Measurements from ENCODE around the gene PLCL1. TPM values are rescaled to one million over a fixed set of nuclear protein-coding genes. Genes with fewer than 3 reads are reported as not detected.

PLCL1 gene
- total and polyA plus RNA-seq, 5 donors = 19.5 to 70.1 (median 45.0) TPM

GRCh38 chr2:197888321-197888720, 83.9 kb downstream of the PLCL1 start:
- peaks cover 6% of the 10 kb centered on the region for H3K4me1 ChIP-seq (ENCODE audit: control insufficient read depth, insufficient read depth, low read length)
- WGBS = 91% methylated on average over 1 of the region's 1 CpG
- H3K27ac ChIP-seq (ENCODE audit: low read length) = no peak overlapping the region
- H3K27me3 ChIP-seq (ENCODE audit: control insufficient read depth, insufficient read depth) = no peaks in the 10 kb centered on the region
- H3K9me3 ChIP-seq (ENCODE audit: control insufficient read depth, low read length) = no peaks in the 10 kb centered on the region
- intact Hi-C loops (cut with DNase I) = no loop called here
- ATAC-seq (no peak), DNase-seq (no peak)
- H3K4me3 ChIP-seq (ENCODE audit: low read length) = no peak overlapping the region

- Histone ChIP-seq H3K27ac (ENCODE audit: low read length) (no peak overlapping the region), H3K27me3 (ENCODE audit: control insufficient read depth, insufficient read depth) (no peaks in the 10 kb centered on the region), H3K4me1 (ENCODE audit: control insufficient read depth, insufficient read depth, low read length) (peaks cover 9% of the 10 kb centered on the region), H3K9me3 (ENCODE audit: control insufficient read depth, low read length) (no peaks in the 10 kb centered on the region), H3K4me3 (ENCODE audit: low read length) (no peak overlapping the region)
- intact Hi-C loops (cut with DNase I) = no loop called here
- ATAC-seq (peak in 1 of 2 donors; percentile 42), DNase-seq (no peak)
- 40% methylated on average over 2 of the region's 2 CpGs for WGBS
Measured at GRCh38 chr2:197889041-197889440, 84.6 kb downstream of the PLCL1 start.

DNA sequence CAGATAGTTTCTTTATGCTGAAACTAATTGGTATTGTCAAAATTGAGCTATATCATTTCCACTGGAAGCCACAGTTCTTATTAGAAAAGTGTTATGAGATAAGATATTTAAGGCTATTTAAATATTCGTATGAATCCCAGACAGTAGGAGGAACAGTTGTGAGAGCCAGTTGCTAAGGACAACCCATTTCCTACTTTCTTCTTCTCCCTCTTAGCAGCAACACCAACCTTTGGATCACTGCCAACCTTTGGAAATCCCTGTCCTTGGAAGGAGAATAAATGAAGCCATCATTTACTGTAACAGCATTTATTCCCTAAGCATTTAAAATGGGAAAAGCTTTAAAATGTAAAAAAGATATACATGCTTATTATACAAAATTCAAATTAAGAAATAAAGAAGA, 85.8 kb downstream of the PLCL1 start:
- Histone ChIP-seq H3K27ac (ENCODE audit: low read length) (no peak overlapping the region), H3K4me1 (ENCODE audit: control insufficient read depth, insufficient read depth, low read length) (peaks cover 9% of the 10 kb centered on the region), H3K4me3 (ENCODE audit: low read length) (no peak overlapping the region), H3K9me3 (ENCODE audit: control insufficient read depth, low read length) (no peaks in the 10 kb centered on the region), H3K27me3 (ENCODE audit: control insufficient read depth, insufficient read depth) (no peaks in the 10 kb centered on the region)
- intact Hi-C loops (cut with DNase I) = loop anchor here in 2 of 4 donors (10.0 kb wide), 2 partner anchors 55 to 85 kb away; partner anchors contain the start of gene PLCL1 (in 1 of the 2)
- DNase-seq = no peak
- WGBS = 6% methylated on average over 1 of the region's 1 CpG
- ATAC-seq = no peak

DNA sequence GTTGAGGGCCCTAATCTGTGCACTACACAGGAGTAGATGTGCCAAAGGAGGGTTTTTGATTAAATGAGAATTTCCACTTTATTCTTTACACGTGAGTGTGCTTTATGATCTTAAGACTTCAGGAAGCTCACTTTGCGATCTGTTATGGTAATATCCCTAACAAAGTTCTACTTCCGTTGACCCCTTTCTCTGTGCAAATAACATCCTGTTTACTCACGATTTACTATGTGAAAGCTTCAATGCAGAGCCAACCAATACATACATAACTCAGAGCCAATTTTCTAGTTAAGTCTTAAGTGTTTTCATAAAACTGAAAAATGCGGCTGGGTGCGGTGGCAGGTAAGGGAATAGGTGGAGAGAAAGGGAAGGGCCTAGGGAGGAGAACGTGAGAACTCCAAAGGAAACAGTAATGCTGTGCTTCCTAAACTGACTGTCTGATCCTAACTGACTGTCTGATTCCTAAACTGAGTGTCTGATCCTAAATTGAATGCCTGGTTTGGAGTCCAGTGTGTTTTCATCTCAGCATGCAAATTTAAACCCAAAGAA, 87.6 kb downstream of the PLCL1 start:
- H3K4me1 ChIP-seq (ENCODE audit: control insufficient read depth, insufficient read depth, low read length) = peaks cover 9% of the 10 kb centered on the region
- intact Hi-C loops (cut with DNase I) = loop anchor here in 2 of 4 donors (10.0 kb wide), 2 partner anchors 53 to 87 kb away; partner anchors contain the start of gene PLCL1 (in 1 of the 2)
- no peak overlapping the region for H3K27ac ChIP-seq (ENCODE audit: low read length)

DNA sequence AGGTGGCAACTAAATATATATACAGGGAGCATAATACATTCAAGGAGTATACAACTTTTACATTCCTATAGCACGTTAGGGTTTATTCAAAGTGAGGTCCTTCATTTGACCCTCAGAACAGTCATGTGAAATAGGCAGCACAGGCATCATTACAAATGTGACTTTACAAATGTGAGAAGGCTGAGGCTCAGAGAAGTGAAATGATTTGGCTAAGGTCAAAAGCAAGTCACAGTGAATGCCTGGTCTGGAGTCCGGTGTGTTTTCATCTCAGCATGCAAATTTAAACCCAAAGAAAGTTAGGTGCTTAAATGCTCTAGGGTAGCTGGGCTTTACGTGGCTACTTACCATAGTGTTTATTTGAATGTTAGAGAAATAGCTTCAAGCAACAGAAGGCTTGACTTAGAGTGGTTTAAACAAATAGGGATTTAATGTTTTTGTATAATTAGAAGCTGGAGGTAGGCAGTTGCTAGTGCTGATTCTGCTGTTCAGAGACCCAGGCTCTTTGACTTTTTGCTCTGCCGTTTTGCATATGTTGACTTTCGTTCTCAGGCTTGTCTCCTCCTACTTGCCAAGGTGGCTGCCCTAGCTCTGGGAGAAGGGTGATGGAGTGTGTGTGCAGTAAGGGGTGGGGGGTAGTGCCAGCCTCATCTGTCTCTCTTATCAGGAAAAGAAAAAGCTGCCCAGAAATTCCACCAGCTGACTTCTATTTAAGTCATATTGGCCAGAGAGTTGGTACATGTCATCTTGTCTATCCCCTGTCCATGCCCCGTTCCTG, 89.2 kb downstream of the PLCL1 start:
- 45% methylated on average over 6 of the region's 6 CpGs for WGBS
- H3K4me1 ChIP-seq (ENCODE audit: control insufficient read depth, insufficient read depth, low read length) = peaks cover 9% of the 10 kb centered on the region

More for the DNA sequence above, 87.6 kb downstream of the PLCL1 start:
- no peak for ATAC-seq
- Histone ChIP-seq H3K27me3 (ENCODE audit: control insufficient read depth, insufficient read depth) (no peaks in the 10 kb centered on the region), H3K4me3 (ENCODE audit: low read length) (no peak overlapping the region), H3K9me3 (ENCODE audit: control insufficient read depth, low read length) (no peaks in the 10 kb centered on the region)
- 63% methylated on average over 7 of the region's 7 CpGs for WGBS
- DNase-seq = no peak

GRCh38 chr2:197894751-197895274, 90.4 kb downstream of the PLCL1 start:
- H3K4me3 ChIP-seq (ENCODE audit: low read length) = no peak overlapping the region
- no peak for DNase-seq
- H3K27ac ChIP-seq (ENCODE audit: low read length) = peak overlapping the region; percentile 67
- peaks cover 9% of the 10 kb centered on the region for H3K4me1 ChIP-seq (ENCODE audit: control insufficient read depth, insufficient read depth, low read length)
- intact Hi-C loops (cut with DNase I) = loop anchor here in 2 of 4 donors (10.0 kb wide), 2 partner anchors 50 to 90 kb away; partner anchors contain the start of gene PLCL1 (in 1 of the 2)
- ATAC-seq = peak in 1 of 2 donors; percentile 16
- no peaks in the 10 kb centered on the region for H3K27me3 ChIP-seq (ENCODE audit: control insufficient read depth, insufficient read depth)
- WGBS = 38% methylated on average over 2 of the region's 2 CpGs
- H3K9me3 ChIP-seq (ENCODE audit: control insufficient read depth, low read length) = no peaks in the 10 kb centered on the region

More for the DNA sequence above, 89.2 kb downstream of the PLCL1 start:
- Histone ChIP-seq H3K9me3 (ENCODE audit: control insufficient read depth, low read length) (no peaks in the 10 kb centered on the region), H3K27ac (ENCODE audit: low read length) (peak overlapping the region; percentile 93), H3K4me3 (ENCODE audit: low read length) (no peak overlapping the region), H3K27me3 (ENCODE audit: control insufficient read depth, insufficient read depth) (no peaks in the 10 kb centered on the region)
- DNase-seq = peak; percentile 28 to 61 (median 61)
- intact Hi-C loops (cut with DNase I) = loop anchor here in 2 of 4 donors (10.0 kb wide), 2 partner anchors 51 to 89 kb away; partner anchors contain the start of gene PLCL1 (in 1 of the 2)
- peak; percentile 88 to 91 for ATAC-seq

- ATAC-seq (no peak), DNase-seq (no peak)
- no peaks in the 10 kb centered on the region for H3K9me3 ChIP-seq (ENCODE audit: control insufficient read depth, low read length)
- intact Hi-C loops (cut with DNase I) = loop anchor here in 2 of 4 donors (10.0 kb wide), 2 partner anchors 47 to 93 kb away; partner anchors contain the start of gene PLCL1 (in 1 of the 2)
- no peaks in the 10 kb centered on the region for H3K27me3 ChIP-seq (ENCODE audit: control insufficient read depth, insufficient read depth)
- H3K27ac ChIP-seq (ENCODE audit: low read length) = no peak overlapping the region
- H3K4me3 ChIP-seq (ENCODE audit: low read length) = no peak overlapping the region
- WGBS = 82% methylated on average over 4 of the region's 4 CpGs
- peaks cover 5% of the 10 kb centered on the region for H3K4me1 ChIP-seq (ENCODE audit: control insufficient read depth, insufficient read depth, low read length)
Measured at GRCh38 chr2:197897960-197898678, 93.7 kb downstream of the PLCL1 start.

GRCh38 chr2:197904446-197904845, 100.1 kb downstream of the PLCL1 start:
- WGBS = 79% methylated on average over 2 of the region's 2 CpGs
- DNase-seq = no peak
- intact Hi-C loops (cut with DNase I) = no loop called here
- Histone ChIP-seq H3K27me3 (ENCODE audit: control insufficient read depth, insufficient read depth) (no peaks in the 10 kb centered on the region), H3K27ac (ENCODE audit: low read length) (no peak overlapping the region), H3K4me3 (ENCODE audit: low read length) (no peak overlapping the region), H3K4me1 (ENCODE audit: control insufficient read depth, insufficient read depth, low read length) (peaks cover 5% of the 10 kb centered on the region), H3K9me3 (ENCODE audit: control insufficient read depth, low read length) (no peaks in the 10 kb centered on the region)
- ATAC-seq = no peak

- intact Hi-C loops (cut with DNase I) = no loop called here
- no peak for ATAC-seq
- H3K9me3 ChIP-seq (ENCODE audit: control insufficient read depth, low read length) = no peaks in the 10 kb centered on the region
- H3K27ac ChIP-seq (ENCODE audit: low read length) = no peak overlapping the region
- H3K4me1 ChIP-seq (ENCODE audit: control insufficient read depth, insufficient read depth, low read length) = peaks cover 3% of the 10 kb centered on the region
- no peaks in the 10 kb centered on the region for H3K27me3 ChIP-seq (ENCODE audit: control insufficient read depth, insufficient read depth)
- DNase-seq = no peak
- 82% methylated on average over 3 of the region's 3 CpGs for whole genome bisulfite sequencing
- no peak overlapping the region for H3K4me3 ChIP-seq (ENCODE audit: low read length)
Measured at GRCh38 chr2:197908156-197908555, 103.8 kb downstream of the PLCL1 start.

DNA sequence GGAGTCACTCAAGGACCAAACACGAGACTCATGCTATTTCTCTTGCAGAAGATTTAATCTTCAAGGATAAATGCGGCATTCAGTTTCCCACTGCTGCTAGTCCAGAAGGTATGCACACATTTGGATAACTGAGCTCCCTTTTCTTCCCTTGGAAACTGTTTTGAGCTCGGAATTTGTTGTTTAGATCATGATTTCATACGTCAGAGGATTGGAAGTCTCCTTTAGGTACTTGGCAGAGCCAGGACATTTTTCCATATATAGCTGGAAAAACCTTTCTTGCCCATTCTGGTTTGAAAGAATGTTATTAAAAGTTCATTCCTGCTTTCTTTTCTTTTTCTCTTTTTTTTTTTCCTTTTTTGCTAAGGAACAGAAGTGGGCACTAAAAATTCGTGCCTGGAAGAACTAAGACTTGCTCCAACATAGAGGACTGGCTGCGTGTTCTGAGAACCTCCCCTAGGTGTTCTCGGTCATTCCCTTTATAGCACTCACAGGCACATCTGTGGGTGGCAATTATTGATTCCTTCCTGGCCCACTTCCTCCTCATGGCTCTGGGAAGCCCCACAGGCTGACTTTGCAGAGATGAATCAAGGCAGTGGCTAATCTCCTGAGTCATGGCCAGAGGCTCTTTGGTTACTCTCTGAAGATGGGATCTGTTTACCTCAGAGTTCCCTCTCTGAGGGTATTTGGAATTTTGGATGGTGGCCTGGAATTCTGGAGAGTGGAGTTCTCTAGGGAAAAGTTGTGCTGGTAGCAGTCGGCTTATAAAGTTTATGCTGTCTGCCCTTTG, 104.8 kb downstream of the PLCL1 start:
- no peak for DNase-seq
- intact Hi-C loops (cut with DNase I) = no loop called here
- Histone ChIP-seq H3K4me1 (ENCODE audit: control insufficient read depth, insufficient read depth, low read length) (peaks cover 3% of the 10 kb centered on the region), H3K27ac (ENCODE audit: low read length) (no peak overlapping the region), H3K27me3 (ENCODE audit: control insufficient read depth, insufficient read depth) (no peaks in the 10 kb centered on the region), H3K4me3 (ENCODE audit: low read length) (no peak overlapping the region), H3K9me3 (ENCODE audit: control insufficient read depth, low read length) (no peaks in the 10 kb centered on the region)
- peak; percentile 16 to 37 for ATAC-seq
- WGBS = 53% methylated on average over 8 of the region's 8 CpGs

Data from right cardiac atrium (tissue), 5 donors.